HEK293 (cell line): ENCODE results near the gene SH3BP4.

Source experiments
- HOXC10 ChIP-seq: sonication (generic); formaldehyde crosslinking; IDR thresholded peaks from 2 replicates; pipeline ENCODE4 v1.8.1; 2023; ENCODE audit warnings: mild to moderate bottlenecking, missing genetic modification reagents
- IKZF3 ChIP-seq: fragments of 450-650 bp; IDR thresholded peaks from 2 replicates; pipeline ENCODE4 v1.5.0; 2018; ENCODE audit warnings: missing biosample characterization, mild to moderate bottlenecking, missing genetic modification characterization, moderate library complexity
- INSM2 ChIP-seq: fragments of 450-650 bp; formaldehyde crosslinking; IDR thresholded peaks from 2 replicates; pipeline ENCODE4 v1.5.1; 2016; ENCODE audit warnings: missing biosample characterization, missing genetic modification characterization
- KLF1 ChIP-seq: fragments of 450-650 bp; formaldehyde crosslinking; IDR thresholded peaks from 2 replicates; pipeline ENCODE4 v1.5.1; 2016; ENCODE audit warnings: missing biosample characterization, missing genetic modification characterization
- KLF16 ChIP-seq: fragments of 450-650 bp; formaldehyde crosslinking; IDR thresholded peaks from 2 replicates; pipeline ENCODE4 v1.5.1; 2017; ENCODE audit warnings: missing biosample characterization, missing genetic modification characterization
- REST ChIP-seq: fragments of 450-650 bp; formaldehyde crosslinking; IDR thresholded peaks from 2 replicates; pipeline ENCODE4 v1.5.1; 2016; ENCODE audit warnings: missing biosample characterization, missing genetic modification characterization
- SALL2 ChIP-seq: fragments of 450-650 bp; formaldehyde crosslinking; IDR thresholded peaks from 2 replicates; pipeline ENCODE4 v1.5.0; 2017; ENCODE audit warnings: missing biosample characterization, mild to moderate bottlenecking, missing genetic modification characterization, borderline replicate concordance
- ZBTB1 ChIP-seq: fragments of 450-650 bp; formaldehyde crosslinking; IDR thresholded peaks from 2 replicates; pipeline ENCODE4 v1.5.1; 2016; ENCODE audit warnings: missing biosample characterization, missing genetic modification characterization
- ZBTB49 ChIP-seq: fragments of 450-650 bp; formaldehyde crosslinking; IDR thresholded peaks from 2 replicates; pipeline ENCODE4 v1.5.1; 2016; ENCODE audit warnings: missing biosample characterization, missing genetic modification characterization, low read depth
- ZEB2 ChIP-seq: fragments of 450-650 bp; formaldehyde crosslinking; IDR thresholded peaks from 2 replicates; pipeline ENCODE4 v1.5.1; 2016; ENCODE audit warnings: missing biosample characterization, missing genetic modification characterization
- ZFP69B ChIP-seq: fragments of 450-650 bp; formaldehyde crosslinking; IDR thresholded peaks from 2 replicates; pipeline ENCODE4 v1.5.1; 2016; ENCODE audit warnings: missing biosample characterization, missing genetic modification characterization
- ZNF114 ChIP-seq: fragments of 450-650 bp; formaldehyde crosslinking; IDR thresholded peaks from 2 replicates; pipeline ENCODE4 v1.5.0; 2017; ENCODE audit warnings: missing biosample characterization, missing genetic modification characterization
- ZNF121 ChIP-seq: fragments of 450-650 bp; formaldehyde crosslinking; IDR thresholded peaks from 2 replicates; pipeline ENCODE4 v1.5.1; 2016; ENCODE audit warnings: missing biosample characterization, missing genetic modification characterization
- ZNF140 ChIP-seq: fragments of 450-650 bp; formaldehyde crosslinking; IDR thresholded peaks from 2 replicates; pipeline ENCODE4 v1.5.1; 2016; ENCODE audit warnings: missing biosample characterization, missing genetic modification characterization
- ZNF2 ChIP-seq: fragments of 450-650 bp; formaldehyde crosslinking; IDR thresholded peaks from 2 replicates; pipeline ENCODE4 v1.5.1; 2016; ENCODE audit warnings: missing biosample characterization, missing genetic modification characterization
- ZNF202 ChIP-seq: fragments of 450-650 bp; formaldehyde crosslinking; IDR thresholded peaks from 2 replicates; pipeline ENCODE4 v1.5.1; 2016; ENCODE audit warnings: missing biosample characterization, missing genetic modification characterization, borderline replicate concordance
- ZNF214 ChIP-seq: fragments of 450-650 bp; formaldehyde crosslinking; IDR thresholded peaks from 2 replicates; pipeline ENCODE4 v1.5.1; 2017; ENCODE audit warnings: missing biosample characterization, mild to moderate bottlenecking, missing genetic modification characterization, borderline replicate concordance
- ZNF239 ChIP-seq: fragments of 450-650 bp; formaldehyde crosslinking; IDR thresholded peaks from 2 replicates; pipeline ENCODE4 v1.5.1; 2016; ENCODE audit warnings: missing biosample characterization, missing genetic modification characterization
- ZNF24 ChIP-seq: fragments of 450-650 bp; formaldehyde crosslinking; IDR thresholded peaks from 2 replicates; pipeline ENCODE4 v1.5.1; 2016; ENCODE audit warnings: missing biosample characterization, missing genetic modification characterization
- ZNF266 ChIP-seq: fragments of 450-650 bp; formaldehyde crosslinking; IDR thresholded peaks from 2 replicates; pipeline ENCODE4 v1.5.1; 2016; ENCODE audit warnings: missing biosample characterization, missing genetic modification characterization, low read depth
- ZNF302 ChIP-seq: fragments of 450-650 bp; formaldehyde crosslinking; IDR thresholded peaks from 2 replicates; pipeline ENCODE4 v1.5.1; 2016; ENCODE audit warnings: missing biosample characterization, missing genetic modification characterization, low read depth
- ZNF341 ChIP-seq: fragments of 450-650 bp; formaldehyde crosslinking; IDR thresholded peaks from 2 replicates; pipeline ENCODE4; 2016; ENCODE audit warnings: low read depth, missing biosample characterization, missing genetic modification characterization
- ZNF354C ChIP-seq: fragments of 450-650 bp; formaldehyde crosslinking; IDR thresholded peaks from 2 replicates; pipeline ENCODE4 v1.5.1; 2016; ENCODE audit warnings: missing biosample characterization, missing genetic modification characterization, low read depth, borderline replicate concordance
- ZNF362 ChIP-seq: fragments of 450-650 bp; formaldehyde crosslinking; IDR thresholded peaks from 2 replicates; pipeline ENCODE4 v1.5.1; 2016; ENCODE audit warnings: missing biosample characterization, missing genetic modification characterization
- ZNF521 ChIP-seq: fragments of 450-650 bp; formaldehyde crosslinking; IDR thresholded peaks from 2 replicates; pipeline ENCODE4 v1.5.1; 2017; ENCODE audit warnings: missing biosample characterization, mild to moderate bottlenecking, missing genetic modification characterization
- ZNF549 ChIP-seq: fragments of 450-650 bp; IDR thresholded peaks from 2 replicates; pipeline ENCODE4 v1.5.1; 2018; ENCODE audit warnings: missing biosample characterization, missing genetic modification characterization, mild to moderate bottlenecking, inconsistent platforms, moderate library complexity
- ZNF560 ChIP-seq: fragments of 450-650 bp; formaldehyde crosslinking; IDR thresholded peaks from 2 replicates; pipeline ENCODE4 v1.5.1; 2017; ENCODE audit warnings: missing biosample characterization, missing genetic modification characterization, borderline replicate concordance
- ZNF571 ChIP-seq: fragments of 450-650 bp; formaldehyde crosslinking; IDR thresholded peaks from 2 replicates; pipeline ENCODE4 v1.5.0; 2017; ENCODE audit warnings: missing biosample characterization, missing genetic modification characterization
- ZNF585B ChIP-seq: fragments of 450-650 bp; formaldehyde crosslinking; IDR thresholded peaks from 2 replicates; pipeline ENCODE4 v1.5.1; 2016; ENCODE audit warnings: missing biosample characterization, missing genetic modification characterization
- ZNF670 ChIP-seq: fragments of 450-650 bp; formaldehyde crosslinking; IDR thresholded peaks from 2 replicates; pipeline ENCODE4 v1.5.1; 2016; ENCODE audit warnings: missing biosample characterization, missing genetic modification characterization, low read depth
- ZNF785 ChIP-seq: fragments of 450-650 bp; formaldehyde crosslinking; IDR thresholded peaks from 2 replicates; pipeline ENCODE4 v1.5.1; 2016; ENCODE audit warnings: missing biosample characterization, missing genetic modification characterization

Gene SH3BP4

GRCh38 chr2:234969306-234970098 lies 17.7 kb downstream of the SH3BP4 start (continued):
- no peak for TF ChIP-seq ZNF549 (tag by site-specific recombination)
- no peak for TF ChIP-seq ZNF362 (tag by site-specific recombination)
- no peak for TF ChIP-seq IKZF3
- no peak for TF ChIP-seq ZNF121
- no peak for TF ChIP-seq ZNF114
- TF ChIP-seq ZNF354C (tag by site-specific recombination), result no peak
- 0 out of 2 replicates have a peak, but pooled peaks have one; percentile 73 for TF ChIP-seq ZNF521 (tag by site-specific recombination)
- TF ChIP-seq ZNF560 (tag by site-specific recombination), result no peak
- no peak for TF ChIP-seq ZEB2 (tag by site-specific recombination)
- TF ChIP-seq ZNF571 (tag by site-specific recombination), result no peak
- no peak for TF ChIP-seq ZBTB1
- no peak for TF ChIP-seq ZNF202 (tag by site-specific recombination)
- TF ChIP-seq ZNF302, result no peak
- TF ChIP-seq ZNF140 (tag by site-specific recombination), result no peak
- TF ChIP-seq HOXC10 (CRISPR knock-in tag), result no peak
- TF ChIP-seq ZNF585B (tag by site-specific recombination), result no peak
- TF ChIP-seq ZNF24 (tag by site-specific recombination), result no peak
- TF ChIP-seq REST (tag by site-specific recombination), result no peak
- no peak for TF ChIP-seq ZNF670 (tag by site-specific recombination)
- TF ChIP-seq ZFP69B (tag by site-specific recombination), result peak; percentile 80
- TF ChIP-seq SALL2, result no peak
- TF ChIP-seq ZNF2 (tag by site-specific recombination), result peak; percentile 94
- TF ChIP-seq ZBTB49, result no peak
- no peak for TF ChIP-seq KLF16 (tag by site-specific recombination)
- no peak for TF ChIP-seq KLF1 (tag by site-specific recombination)
- no peak for TF ChIP-seq ZNF266
- 0 out of 2 replicates have a peak, but pooled peaks have one; percentile 67 for TF ChIP-seq ZNF239
- TF ChIP-seq INSM2 (tag by site-specific recombination), result 0 out of 2 replicates have a peak, but pooled peaks have one; percentile 26
- no peak for TF ChIP-seq ZNF214 (tag by site-specific recombination)
- TF ChIP-seq ZNF785 (tag by site-specific recombination), result no peak
- TF ChIP-seq ZNF341 (tag by site-specific recombination), result 0 out of 2 replicates have a peak, but pooled peaks have one; percentile 5
